ENCODE measurements around the gene ARMC2. TPM values are rescaled to one million over a fixed set of nuclear protein-coding genes. Genes with fewer than 3 reads are reported as not detected.

Gene ARMC2
- total RNA-seq, 1 donor from 2014 or later = 5.2 TPM

DNA sequence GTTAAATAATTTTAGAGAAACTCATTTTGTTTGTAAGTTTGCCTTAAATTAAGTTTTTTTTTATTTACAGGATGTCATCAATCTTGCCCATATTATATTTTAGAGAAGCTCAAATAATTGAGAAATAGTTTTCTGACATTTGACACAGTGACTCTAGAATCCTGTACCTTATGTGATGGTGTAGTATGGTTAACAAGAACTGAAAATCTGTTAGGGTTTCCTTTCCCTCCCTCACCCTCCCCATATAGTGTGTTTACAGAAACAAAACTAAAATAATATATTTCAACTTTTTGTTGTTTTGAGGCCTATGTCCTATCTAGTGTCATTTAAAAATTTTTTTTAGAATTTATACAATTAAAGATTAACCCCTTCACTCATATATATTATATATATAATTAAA is 154.7 kb downstream of the ARMC2 start:
- H3K79me2 ChIP-seq (ENCODE audit: insufficient read depth, low read length) = peaks cover 41% of the 10 kb centered on the region
- peaks cover 37% of the 10 kb centered on the region for H4K20me1 ChIP-seq (ENCODE audit: insufficient read depth, low read length)
- no peak overlapping the region for H3K27ac ChIP-seq (ENCODE audit: low read depth, low read length)
- FAIRE-seq (no peak), DNase-seq (ENCODE audit: low read depth) (no peak)
- no peak overlapping the region for H3K4me3 ChIP-seq (ENCODE audit: insufficient read depth, low read depth, low read length)
- no peaks in the 10 kb centered on the region for H3K27me3 ChIP-seq (ENCODE audit: insufficient read depth, low read length)
- H3K27me3 Mint-ChIP-seq (ENCODE audit: low read depth, unreplicated experiment) = no peaks in the 10 kb centered on the region
- H3K36me3 Mint-ChIP-seq (ENCODE audit: low read depth, unreplicated experiment) = peaks cover 2% of the 10 kb centered on the region
- TF ChIP-seq EZH2 (IDR thresholded peaks at IDR 0.05; ENCODE audit: insufficient read depth, low read length) (no peak), CTCF (IDR thresholded peaks at IDR 0.05; ENCODE audit: insufficient read depth, low read depth, low read length) (no peak)
- peaks cover 15% of the 10 kb centered on the region for H3K4me1 Mint-ChIP-seq (ENCODE audit: low read depth, unreplicated experiment)
- no peak overlapping the region for H2AFZ ChIP-seq (ENCODE audit: low read depth, low read length)
- H3K9me3 ChIP-seq (ENCODE audit: insufficient read depth, low read depth, low read length) = no peaks in the 10 kb centered on the region
- H3K4me3 Mint-ChIP-seq (ENCODE audit: unreplicated experiment) = no peak overlapping the region
- no peaks in the 10 kb centered on the region for H3K4me1 ChIP-seq (ENCODE audit: insufficient read depth, low read length)
- H3K9ac ChIP-seq (ENCODE audit: low read length) = no peak overlapping the region
- peaks cover 7% of the 10 kb centered on the region for H3K36me3 ChIP-seq (ENCODE audit: insufficient read depth, low read length)
- H3K4me2 ChIP-seq (ENCODE audit: low read length) = no peak overlapping the region
- no peaks in the 10 kb centered on the region for H3K9me3 Mint-ChIP-seq (ENCODE audit: unreplicated experiment)
- H3K27ac Mint-ChIP-seq (ENCODE audit: unreplicated experiment) = no peak overlapping the region

DNA sequence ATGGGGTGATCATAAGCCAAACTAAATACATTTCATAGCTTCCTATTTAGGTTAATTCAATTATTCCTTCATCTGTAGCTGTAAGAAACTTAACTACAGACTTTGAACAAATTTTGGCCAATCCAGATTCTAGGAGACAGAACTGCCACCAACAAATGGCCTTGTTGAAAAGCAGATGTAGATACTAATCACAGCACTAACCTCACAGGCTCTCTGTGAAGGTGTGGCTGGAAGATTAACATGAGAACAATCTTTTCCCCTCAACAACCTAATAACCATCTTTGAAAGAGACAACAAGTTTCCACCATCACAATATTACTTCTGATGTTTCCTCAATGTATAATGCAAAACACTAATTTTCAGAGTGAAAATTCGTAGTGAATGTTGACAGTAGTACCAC is 158.6 kb downstream of the ARMC2 start:
- FAIRE-seq = no peak
- Mint-ChIP-seq H3K27ac (ENCODE audit: unreplicated experiment) (no peak overlapping the region), H3K4me3 (ENCODE audit: unreplicated experiment) (peak overlapping the region; percentile 99), H3K4me1 (ENCODE audit: low read depth, unreplicated experiment) (peaks cover 21% of the 10 kb centered on the region), H3K9me3 (ENCODE audit: unreplicated experiment) (no peaks in the 10 kb centered on the region), H3K27me3 (ENCODE audit: low read depth, unreplicated experiment) (no peaks in the 10 kb centered on the region), H3K36me3 (ENCODE audit: low read depth, unreplicated experiment) (peaks cover 2% of the 10 kb centered on the region)
- H2AFZ ChIP-seq (ENCODE audit: low read depth, low read length) = no peak overlapping the region
- no peak for DNase-seq (ENCODE audit: low read depth)
- H3K27ac ChIP-seq (ENCODE audit: low read depth, low read length) = no peak overlapping the region
- no peaks in the 10 kb centered on the region for H3K9me3 ChIP-seq (ENCODE audit: insufficient read depth, low read depth, low read length)
- peaks cover 30% of the 10 kb centered on the region for H4K20me1 ChIP-seq (ENCODE audit: insufficient read depth, low read length)
- no peak overlapping the region for H3K4me3 ChIP-seq (ENCODE audit: insufficient read depth, low read depth, low read length)
- H3K4me2 ChIP-seq (ENCODE audit: low read length) = peak overlapping the region; percentile 87
- H3K4me1 ChIP-seq (ENCODE audit: insufficient read depth, low read length) = peaks cover 3% of the 10 kb centered on the region
- H3K36me3 ChIP-seq (ENCODE audit: insufficient read depth, low read length) = no peaks in the 10 kb centered on the region
- peaks cover 49% of the 10 kb centered on the region for H3K79me2 ChIP-seq (ENCODE audit: insufficient read depth, low read length)
- TF ChIP-seq CTCF (IDR thresholded peaks at IDR 0.05; ENCODE audit: insufficient read depth, low read depth, low read length) (no peak), EZH2 (IDR thresholded peaks at IDR 0.05; ENCODE audit: insufficient read depth, low read length) (no peak)
- no peak overlapping the region for H3K9ac ChIP-seq (ENCODE audit: low read length)
- no peaks in the 10 kb centered on the region for H3K27me3 ChIP-seq (ENCODE audit: insufficient read depth, low read length)

- Histone ChIP-seq H3K27ac (ENCODE audit: low read depth, low read length) (no peak overlapping the region), H3K9me3 (ENCODE audit: insufficient read depth, low read depth, low read length) (no peaks in the 10 kb centered on the region), H2AFZ (ENCODE audit: low read depth, low read length) (no peak overlapping the region), H3K79me2 (ENCODE audit: insufficient read depth, low read length) (peaks cover 44% of the 10 kb centered on the region), H3K4me1 (ENCODE audit: insufficient read depth, low read length) (peaks cover 3% of the 10 kb centered on the region), H3K36me3 (ENCODE audit: insufficient read depth, low read length) (no peaks in the 10 kb centered on the region), H4K20me1 (ENCODE audit: insufficient read depth, low read length) (peaks cover 23% of the 10 kb centered on the region), H3K27me3 (ENCODE audit: insufficient read depth, low read length) (no peaks in the 10 kb centered on the region), H3K4me3 (ENCODE audit: insufficient read depth, low read depth, low read length) (peak overlapping the region; percentile 90), H3K9ac (ENCODE audit: low read length) (peak overlapping the region; percentile 83), H3K4me2 (ENCODE audit: low read length) (peak overlapping the region; percentile 87)
- H3K4me1 Mint-ChIP-seq (ENCODE audit: low read depth, unreplicated experiment) = peaks cover 21% of the 10 kb centered on the region
- peak overlapping the region; percentile 51 for H3K27ac Mint-ChIP-seq (ENCODE audit: unreplicated experiment)
- FAIRE-seq (no peak), DNase-seq (ENCODE audit: low read depth) (no peak)
- no peak for TF ChIP-seq CTCF (IDR thresholded peaks at IDR 0.05; ENCODE audit: insufficient read depth, low read depth, low read length)
- no peak for TF ChIP-seq EZH2 (IDR thresholded peaks at IDR 0.05; ENCODE audit: insufficient read depth, low read length)
- H3K27me3 Mint-ChIP-seq (ENCODE audit: low read depth, unreplicated experiment) = no peaks in the 10 kb centered on the region
- no peaks in the 10 kb centered on the region for H3K9me3 Mint-ChIP-seq (ENCODE audit: unreplicated experiment)
- peak overlapping the region; percentile 99 for H3K4me3 Mint-ChIP-seq (ENCODE audit: unreplicated experiment)
- H3K36me3 Mint-ChIP-seq (ENCODE audit: low read depth, unreplicated experiment) = peaks cover 5% of the 10 kb centered on the region
Measured at GRCh38 chr6:109007521-109007920, 159.3 kb downstream of the ARMC2 start.
